K562 (cell line): ENCODE measurements around the gene TP73. TPM values are rescaled to one million over a fixed set of nuclear protein-coding genes. Genes with fewer than 3 reads are reported as not detected.

Experiments used
- ATAC-seq: fragments of 200-7000 bp; cut with Tn5 transposase; 3 replicates; pipeline ENCODE4 v1.9.1; 2020; ENCODE audit warnings: moderate library complexity
- BruUV-seq: library from RNA; stranded (reverse); fragments of 400-500 nt; replicated peaks from 2 replicates; lab custom pipeline; 2021; lab: Mats Ljungman, UMichigan
- CTCF ChIA-PET: fragments of 300-600 bp; formaldehyde crosslinking; extraction: SDS; loops from one replicate; lab custom pipeline; 2021; ENCODE audit warnings: low intra/inter-chr PET ratio; lab: Yijun Ruan, JAX
- POLR2A ChIA-PET: fragments of 300-600, 350-650 bp; sonication (Branson Sonifier 250); formaldehyde crosslinking; extraction: SDS; loops from one replicate; lab custom pipeline; 2021; ENCODE audit warnings: antibody characterized with exemption, inconsistent platforms; lab: Yijun Ruan, JAX
- DNase-seq, 4 experiments: peaks; one replicate each; pipeline versions ENCODE4 v3.0.0 to v3.0.0-alpha.2; 2011 to 2018; ENCODE audit warnings: low spot score in 3 of 4, mixed read lengths in 3 of 4; ENCODE audit errors: extremely low read depth in 1 of 4
- FAIRE-seq: peaks from 2 replicates; lab custom pipeline; 2011; peaks lifted over from hg19 to GRCh38; lab: Jason Lieb, UNC
- H2AFZ ChIP-seq: 2 replicates; pipeline ENCODE4 v1.6.0; 2011; ENCODE audit warnings: low read depth, low read length, control low read depth, inconsistent platforms
- H3K27ac ChIP-seq: fragments of 200-600 bp; 3 replicates; pipeline ENCODE4 v1.8.0; 2011; ENCODE audit warnings: low read depth, mild to moderate bottlenecking, control low read depth, inconsistent platforms, low read length, moderate library complexity, mixed read lengths; ENCODE audit errors: extremely low read depth
- H3K27me3 ChIP-seq, 2 experiments: fragments of 300-600 bp in 1 of 2; 2 replicates in 1 of 2; 3 replicates in 1 of 2; pipeline versions ENCODE4 v1.6.0 to v1.8.0; 2011; ENCODE audit warnings: inconsistent platforms in 2 of 2, low read length in 2 of 2, mild to moderate bottlenecking in 1 of 2, mixed read lengths in 1 of 2, moderate library complexity in 1 of 2; ENCODE audit not compliant: control insufficient read depth in 2 of 2, insufficient read depth in 2 of 2
- H3K36me3 ChIP-seq: fragments of 300-600 bp; 3 replicates; pipeline ENCODE4 v1.8.0; 2011; ENCODE audit warnings: mild to moderate bottlenecking, low read length, inconsistent platforms; ENCODE audit not compliant: control insufficient read depth, insufficient read depth
- H3K4me1 ChIP-seq, 2 experiments: fragments of 200-600 bp in 1 of 2; replicated peaks in 1 of 2; 2 replicates in 1 of 2; 3 replicates in 1 of 2; pipeline versions ENCODE4 v1.5.1 to v1.8.0; 2011; ENCODE audit warnings: inconsistent platforms in 2 of 2, low read length in 2 of 2, mild to moderate bottlenecking in 1 of 2, mixed read lengths in 1 of 2, moderate library complexity in 1 of 2; ENCODE audit not compliant: control insufficient read depth in 2 of 2, insufficient read depth in 2 of 2
- H3K4me2 ChIP-seq: 2 replicates; pipeline ENCODE4 v1.6.1; 2011; ENCODE audit warnings: low read length, control low read depth, inconsistent platforms, mixed read lengths; ENCODE audit not compliant: insufficient read depth
- H3K4me3 ChIP-seq: fragments of 200-600 bp; sonication (generic), shearing (Covaris generic); 2 replicates; pipeline ENCODE4 v1.5.1; 2016; ENCODE audit warnings: control low read depth, inconsistent platforms
- H3K79me2 ChIP-seq: fragments of 200-600 bp; 3 replicates; pipeline ENCODE4 v1.8.0; 2011; ENCODE audit warnings: low read length, inconsistent platforms; ENCODE audit not compliant: control insufficient read depth, insufficient read depth
- H3K9ac ChIP-seq, 2 experiments: 2 replicates each; pipeline versions ENCODE4 v1.6.0 to v1.6.1; 2011; ENCODE audit warnings: low read depth in 2 of 2, low read length in 2 of 2, control low read depth in 1 of 2, inconsistent platforms in 1 of 2, mild to moderate bottlenecking in 1 of 2, mixed read lengths in 1 of 2; ENCODE audit not compliant: insufficient read depth in 1 of 2
- H3K9me1 ChIP-seq: one replicate; pipeline ENCODE4 v1.6.0; 2011; ENCODE audit warnings: inconsistent platforms, mild to moderate bottlenecking, low read length, moderate library complexity; ENCODE audit not compliant: control insufficient read depth, insufficient read depth
- H3K9me3 ChIP-seq: replicated peaks from 2 replicates; pipeline ENCODE4 v1.5.1; 2011; ENCODE audit warnings: low read depth, low read length, inconsistent platforms; ENCODE audit not compliant: control insufficient read depth, insufficient read depth
- H4K20me1 ChIP-seq: replicated peaks from 2 replicates; pipeline ENCODE4 v1.6.1; 2011; ENCODE audit warnings: low read length, inconsistent platforms, mixed read lengths; ENCODE audit not compliant: control insufficient read depth, insufficient read depth
- CHCHD3 ChIP-seq: fragments of 250-450 bp; sonication (Bioruptor Pico); IDR thresholded peaks from 2 replicates; pipeline ENCODE4 v2.1.2; 2022; ENCODE audit warnings: mild to moderate bottlenecking
- CTBP1 ChIP-seq: fragments of 450-650 bp; IDR thresholded peaks from 2 replicates; pipeline ENCODE4 v1.6.1; 2016; ENCODE audit warnings: borderline replicate concordance
- EGR1 ChIP-seq: fragments of 450-650 bp; conservative IDR thresholded peaks from 2 replicates; pipeline ENCODE4 v1.6.1; 2017; ENCODE audit warnings: mild to moderate bottlenecking
- HLTF ChIP-seq: fragments of 450-650 bp; IDR thresholded peaks from 2 replicates; pipeline ENCODE4 v1.6.1; 2016
- SMAD2 ChIP-seq: fragments of 150-350 bp; IDR thresholded peaks from 2 replicates; pipeline ENCODE4 v1.6.1; 2014; ENCODE audit warnings: low read depth, mild to moderate bottlenecking, low read length
- SRF ChIP-seq, 2 experiments: fragments of 250-450, 450-650 bp in 1 of 2; sonication (Bioruptor Pico) in 1 of 2; sonication (generic) in 1 of 2; formaldehyde crosslinking; IDR thresholded peaks; 2 replicates each; pipeline versions ENCODE4 v1.5.0 to v1.5.1; 2020 to 2022; ENCODE audit warnings: mild to moderate bottlenecking in 1 of 2, missing genetic modification reagents in 1 of 2
- TCFL5 ChIP-seq: fragments of 250-450 bp; sonication (Bioruptor Pico); conservative IDR thresholded peaks from 2 replicates; pipeline ENCODE4 v1.6.1; 2021; ENCODE audit warnings: mild to moderate bottlenecking, moderate library complexity, matching md5 sums
- WGBS: fragments of 100-300 bp; shearing (Covaris generic); methylation state at CpG from one replicate; pipeline ENCODE4 v1.1.6; 2016; ENCODE audit warnings: low coverage, mixed read lengths; ENCODE audit not compliant: insufficient coverage; ENCODE audit errors: missing lambda C conversion rate; 5-methylcytosine and 5-hydroxymethylcytosine counted together
- in situ Hi-C: fragments of 300-500 bp; cut with MboI; formaldehyde crosslinking; loops from 4 replicates; pipeline ENCODE4 v1.15.0; 2018; ENCODE audit warnings: inconsistent platforms, mixed read lengths
- intact Hi-C: fragments of 100-400 bp; cut with micrococcal nuclease; formaldehyde crosslinking; loops from 2 replicates; pipeline ENCODE4 v1.14.2; 2022
- polyA plus RNA-seq, 8 experiments: library from polyadenylated mRNA; depleted of rRNA in 4 of 8; stranded (reverse) in 5 of 8; unstranded in 3 of 8; fragments of >200 nt; fragmentation: Nextera tagmentation in 2 of 8; fragmentation: Illumina TruSeq in 1 of 8; extraction: Ambion mirVana in 2 of 8; extraction: Trizol in 1 of 8; gene quantifications; 2 replicates each; pipeline versions ENCODE4 v1.2.1 to v1.2.3, GENCODE V29; 2011 to 2014; ENCODE audit warnings: inconsistent platforms in 1 of 8, missing spikeins in 1 of 8
- total RNA-seq, 7 experiments: library from RNA; depleted of rRNA in 6 of 7; stranded (reverse); fragments of >200 nt in 6 of 7; fragmentation: Illumina TruSeq in 2 of 7; extraction: Trizol in 2 of 7; gene quantifications; 2 replicates each; pipeline versions ENCODE4 v1.2.1 to v1.2.3, GENCODE V29; 2011 to 2021; ENCODE audit warnings: low replicate concordance in 1 of 7
- TF ChIP-seq, protein P1 (sequence below), 3 experiments: fragments of 200-800 bp in 1 of 3; fragments of 250-450 bp in 1 of 3; fragments of 450-650 bp in 1 of 3; sonication (Bioruptor Pico) in 1 of 3; sonication (Bioruptor generic) in 1 of 3; formaldehyde crosslinking in 1 of 3; IDR thresholded peaks; 2 replicates each; pipeline versions ENCODE4 v1.6.1 to v1.8.0; 2016 to 2022; ENCODE audit warnings: mild to moderate bottlenecking in 2 of 3, missing genetic modification characterization in 2 of 3, missing compliant biosample characterization in 1 of 3, moderate library complexity in 1 of 3

TP73 gene
- total and polyA plus RNA-seq, 9 of the 15 experiments (the other 6 are each of a cell fraction or from before 2014, with no cell fraction given) = 0.07 to 1.6 (median 0.40) TPM; not detected in 2

DNA sequence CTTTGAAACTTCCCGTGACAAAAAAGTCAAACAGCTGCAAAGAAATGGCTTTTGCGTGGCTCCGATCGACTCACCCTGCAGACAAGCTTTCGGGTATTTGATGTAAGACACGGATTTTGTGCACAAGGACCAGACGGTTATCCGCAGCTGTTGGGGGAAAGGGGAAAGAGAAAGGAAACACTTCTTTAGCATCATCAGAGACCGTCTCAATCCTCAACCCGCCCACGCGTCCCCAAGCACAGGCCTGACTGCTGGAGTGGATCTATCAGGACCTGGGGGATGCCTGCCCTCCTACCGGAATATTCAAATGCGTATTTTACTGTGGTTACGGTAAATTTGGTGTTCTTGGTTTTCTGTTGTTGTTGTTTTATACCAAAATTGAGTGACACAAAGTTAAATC, 13.6 kb upstream of the TP73 start:
- 88% methylated on average over 15 of the region's 15 CpGs for WGBS
- Histone ChIP-seq H2AFZ (no peak overlapping the region), H3K79me2 (no peaks in the 10 kb centered on the region), H3K4me3 (no peak overlapping the region), H3K9me3 (no peaks in the 10 kb centered on the region), H3K36me3 (peaks cover 52% of the 10 kb centered on the region; the same call in 2 of the 3 replicates), H3K4me1 (peaks cover 0 to 11% of the 10 kb centered on the region in 2 experiments; a peak in 1 of 5 replicates), H3K9ac (no peak overlapping the region), H4K20me1 (0 out of 2 replicates have a peak, but pooled peaks cover 7% of the 10 kb centered on the region), H3K27ac (no peak overlapping the region), H3K27me3 (no peaks in the 10 kb centered on the region), H3K9me1 (no peaks in the 10 kb centered on the region), H3K4me2 (no peak overlapping the region)
- 0 out of 2 replicates have a peak, but pooled peaks have one; percentile 12 for TF ChIP-seq EGR1
- TF ChIP-seq HLTF = no peak
- TF ChIP-seq SRF (CRISPR knock-in tag; IDR thresholded peaks at IDR 0.05) = no peak
- no peak for TF ChIP-seq TCFL5
- TF ChIP-seq, protein P1, sequence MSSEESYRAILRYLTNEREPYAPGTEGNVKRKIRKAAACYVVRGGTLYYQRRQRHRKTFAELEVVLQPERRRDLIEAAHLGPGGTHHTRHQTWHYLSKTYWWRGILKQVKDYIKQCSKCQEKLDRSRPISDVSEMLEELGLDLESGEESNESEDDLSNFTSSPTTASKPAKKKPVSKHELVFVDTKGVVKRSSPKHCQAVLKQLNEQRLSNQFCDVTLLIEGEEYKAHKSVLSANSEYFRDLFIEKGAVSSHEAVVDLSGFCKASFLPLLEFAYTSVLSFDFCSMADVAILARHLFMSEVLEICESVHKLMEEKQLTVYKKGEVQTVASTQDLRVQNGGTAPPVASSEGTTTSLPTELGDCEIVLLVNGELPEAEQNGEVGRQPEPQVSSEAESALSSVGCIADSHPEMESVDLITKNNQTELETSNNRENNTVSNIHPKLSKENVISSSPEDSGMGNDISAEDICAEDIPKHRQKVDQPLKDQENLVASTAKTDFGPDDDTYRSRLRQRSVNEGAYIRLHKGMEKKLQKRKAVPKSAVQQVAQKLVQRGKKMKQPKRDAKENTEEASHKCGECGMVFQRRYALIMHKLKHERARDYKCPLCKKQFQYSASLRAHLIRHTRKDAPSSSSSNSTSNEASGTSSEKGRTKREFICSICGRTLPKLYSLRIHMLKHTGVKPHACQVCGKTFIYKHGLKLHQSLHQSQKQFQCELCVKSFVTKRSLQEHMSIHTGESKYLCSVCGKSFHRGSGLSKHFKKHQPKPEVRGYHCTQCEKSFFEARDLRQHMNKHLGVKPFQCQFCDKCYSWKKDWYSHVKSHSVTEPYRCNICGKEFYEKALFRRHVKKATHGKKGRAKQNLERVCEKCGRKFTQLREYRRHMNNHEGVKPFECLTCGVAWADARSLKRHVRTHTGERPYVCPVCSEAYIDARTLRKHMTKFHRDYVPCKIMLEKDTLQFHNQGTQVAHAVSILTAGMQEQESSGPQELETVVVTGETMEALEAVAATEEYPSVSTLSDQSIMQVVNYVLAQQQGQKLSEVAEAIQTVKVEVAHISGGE (CRISPR knock-in tag; IDR thresholded peaks at IDR 0.05) = no peak
- no peak for TF ChIP-seq SMAD2
- TF ChIP-seq CHCHD3 (CRISPR knock-in tag) = no peak
- TF ChIP-seq CTBP1 = no peak
- CTCF ChIA-PET = no interaction called here
- intact Hi-C loops = no loop called here
- in situ Hi-C loops = no loop called here
- ATAC-seq (no peak), FAIRE-seq (no peak), DNase-seq (no peak)
- BruUV-seq = no TSS peak
- POLR2A ChIA-PET = interaction anchor here (1.0 kb wide), 1 partner anchor 10 kb away, joined by 5 read pairs; no protein-coding TSS in a partner anchor
